Measurements from ENCODE around the gene PKD1L1. TPM values are rescaled to one million over a fixed set of nuclear protein-coding genes. Genes with fewer than 3 reads are reported as not detected.
A peak's percentile ranks its signal among the peaks of the same experiment; 100 is the strongest.
"Not testable (repeated sequence)": the region's sequence is repeated elsewhere in the genome, so short reads cannot be mapped to it uniquely, and the experiment has no call there.

Gene PKD1L1
- total RNA-seq, 1 experiment from 2014 or later: 0.02 TPM

- Histone ChIP-seq H3K27me3 (no peaks in the 10 kb centered on the region), H3K4me1 (peaks cover 36% of the 10 kb centered on the region), H3K27ac (peak overlapping the region; percentile 23; the same call in 1 of the 2 replicates), H3K36me3 (no peaks in the 10 kb centered on the region), H3K4me3 (no peak overlapping the region), H3K9me3 (replicated peaks) (no peaks in the 10 kb centered on the region)
- DNase-seq: peak in 1 of 2 experiments; percentile 45
Observed at GRCh38 chr7:47804767-47805545, 143.3 kb downstream of the PKD1L1 start.

DNA sequence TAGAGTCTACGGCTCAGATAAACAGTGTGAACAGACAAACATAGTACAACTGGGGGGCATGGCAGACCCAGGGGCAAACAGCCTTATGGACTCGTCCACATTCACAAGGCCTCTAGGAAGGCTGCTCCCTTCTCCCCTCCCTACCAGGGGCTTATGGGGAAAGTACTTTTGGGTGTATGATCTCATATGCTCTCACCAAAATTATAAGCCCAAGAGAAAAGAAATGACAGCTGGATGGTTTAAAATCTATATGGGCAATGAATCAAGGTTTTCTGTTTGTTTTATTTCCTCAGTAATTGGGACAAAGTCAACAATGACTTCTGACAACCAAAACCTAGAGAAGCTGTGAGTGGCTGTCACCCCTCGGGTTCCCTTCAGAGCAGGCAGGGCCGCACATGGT, 144.4 kb downstream of the PKD1L1 start:
- Histone ChIP-seq H3K27me3 (no peaks in the 10 kb centered on the region), H3K4me3 (no peak overlapping the region), H3K9me3 (replicated peaks) (no peaks in the 10 kb centered on the region), H3K4me1 (peaks cover 36% of the 10 kb centered on the region), H3K36me3 (no peaks in the 10 kb centered on the region), H3K27ac (peak overlapping the region; percentile 24; the same call in 1 of the 2 replicates)
- peak; percentile 73 to 77 for DNase-seq

GRCh38 chr7:47803025-47803424, 145.2 kb downstream of the PKD1L1 start:
- H3K4me1 ChIP-seq: peaks cover 36% of the 10 kb centered on the region
- no peaks in the 10 kb centered on the region for H3K27me3 ChIP-seq
- H3K27ac ChIP-seq: no peak overlapping the region
- DNase-seq: no peak
- H3K4me3 ChIP-seq: no peak overlapping the region
- H3K9me3 ChIP-seq (replicated peaks): no peaks in the 10 kb centered on the region
- no peaks in the 10 kb centered on the region for H3K36me3 ChIP-seq

DNA sequence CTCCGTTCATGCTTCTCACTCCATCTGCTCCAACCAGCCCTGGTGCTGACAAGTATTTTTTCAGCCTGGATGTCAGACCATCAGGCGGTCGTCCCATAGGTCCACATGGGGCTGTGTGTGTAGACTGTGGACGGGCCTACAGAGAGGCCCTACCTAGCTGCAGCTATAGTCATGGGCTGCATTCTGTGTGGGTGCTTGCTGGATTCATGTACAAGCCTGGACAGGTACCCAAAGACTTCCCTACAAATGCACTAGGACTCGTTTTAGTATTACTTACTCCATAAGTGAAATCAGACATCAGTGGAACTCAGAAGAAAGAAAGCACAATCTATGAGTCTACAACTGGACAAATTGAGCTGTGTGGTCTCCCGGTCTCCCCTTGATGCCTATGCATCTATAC, 146.8 kb downstream of the PKD1L1 start:
- no peaks in the 10 kb centered on the region for H3K9me3 ChIP-seq (replicated peaks)
- no peaks in the 10 kb centered on the region for H3K36me3 ChIP-seq
- H3K4me1 ChIP-seq: peaks cover 36% of the 10 kb centered on the region
- no peaks in the 10 kb centered on the region for H3K27me3 ChIP-seq
- H3K4me3 ChIP-seq: no peak overlapping the region
- no peak for DNase-seq
- no peak overlapping the region for H3K27ac ChIP-seq

- no peaks in the 10 kb centered on the region for H3K9me3 ChIP-seq (replicated peaks)
- DNase-seq: no peak
- no peaks in the 10 kb centered on the region for H3K36me3 ChIP-seq
- no peak overlapping the region for H3K27ac ChIP-seq
- peaks cover 19% of the 10 kb centered on the region for H3K4me1 ChIP-seq
- no peaks in the 10 kb centered on the region for H3K27me3 ChIP-seq
- no peak overlapping the region for H3K4me3 ChIP-seq
Observed at GRCh38 chr7:47799524-47799923, 148.7 kb downstream of the PKD1L1 start.

GRCh38 chr7:47796347-47796746, 151.9 kb downstream of the PKD1L1 start:
- Histone ChIP-seq H3K36me3 (no peaks in the 10 kb centered on the region), H3K4me3 (no peak overlapping the region), H3K9me3 (replicated peaks) (no peaks in the 10 kb centered on the region), H3K27ac (no peak overlapping the region), H3K4me1 (no peaks in the 10 kb centered on the region; the same call in 1 of the 2 replicates), H3K27me3 (no peaks in the 10 kb centered on the region)
- DNase-seq: no peak

- no peak overlapping the region for H3K4me3 ChIP-seq
- H3K4me1 ChIP-seq: no peaks in the 10 kb centered on the region; the same call in 1 of the 2 replicates
- H3K27ac ChIP-seq: no peak overlapping the region; the same call in 1 of the 2 replicates
- H3K36me3 ChIP-seq: no peaks in the 10 kb centered on the region
- no peaks in the 10 kb centered on the region for H3K27me3 ChIP-seq
- no peak for DNase-seq
- no peaks in the 10 kb centered on the region for H3K9me3 ChIP-seq (replicated peaks)
Observed at GRCh38 chr7:47795631-47796030, 152.6 kb downstream of the PKD1L1 start.

DNA sequence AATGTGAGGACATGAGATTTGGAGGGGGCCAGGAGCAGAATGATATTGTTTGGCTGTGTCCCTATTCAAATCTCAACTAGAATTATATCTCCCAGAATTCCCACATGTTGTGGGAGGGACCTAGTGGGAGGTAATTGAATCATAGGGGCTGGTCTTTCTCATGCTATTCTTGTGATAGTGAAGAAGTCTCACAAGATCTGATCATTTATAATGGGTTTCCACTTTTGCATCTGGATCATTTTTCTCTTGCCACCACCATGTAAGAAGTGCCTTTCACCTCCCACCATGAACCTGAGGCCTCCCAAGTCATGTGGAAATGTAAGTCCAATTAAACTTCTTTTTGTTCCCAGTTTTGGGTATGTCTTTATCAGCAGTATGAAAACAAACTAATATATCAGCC, 153.1 kb downstream of the PKD1L1 start:
- H3K4me3 ChIP-seq; H3K36me3 ChIP-seq; H3K4me1 ChIP-seq; H3K27me3 ChIP-seq; H3K27ac ChIP-seq; H3K9me3 ChIP-seq (replicated peaks); DNase-seq: not testable (repeated sequence)

- H3K4me3 ChIP-seq: no peak overlapping the region
- no peaks in the 10 kb centered on the region for H3K9me3 ChIP-seq (replicated peaks)
- no peaks in the 10 kb centered on the region for H3K36me3 ChIP-seq
- H3K27me3 ChIP-seq: no peaks in the 10 kb centered on the region
- no peak for DNase-seq
- H3K4me1 ChIP-seq: no peaks in the 10 kb centered on the region; the same call in 1 of the 2 replicates
- no peak overlapping the region for H3K27ac ChIP-seq
Observed at GRCh38 chr7:47794016-47794415, 154.2 kb downstream of the PKD1L1 start.

GRCh38 chr7:47793186-47793585, 155.1 kb downstream of the PKD1L1 start:
- H3K4me1 ChIP-seq; DNase-seq; H3K36me3 ChIP-seq; H3K27me3 ChIP-seq; H3K27ac ChIP-seq; H3K9me3 ChIP-seq (replicated peaks); H3K4me3 ChIP-seq: not testable (repeated sequence)

DNA sequence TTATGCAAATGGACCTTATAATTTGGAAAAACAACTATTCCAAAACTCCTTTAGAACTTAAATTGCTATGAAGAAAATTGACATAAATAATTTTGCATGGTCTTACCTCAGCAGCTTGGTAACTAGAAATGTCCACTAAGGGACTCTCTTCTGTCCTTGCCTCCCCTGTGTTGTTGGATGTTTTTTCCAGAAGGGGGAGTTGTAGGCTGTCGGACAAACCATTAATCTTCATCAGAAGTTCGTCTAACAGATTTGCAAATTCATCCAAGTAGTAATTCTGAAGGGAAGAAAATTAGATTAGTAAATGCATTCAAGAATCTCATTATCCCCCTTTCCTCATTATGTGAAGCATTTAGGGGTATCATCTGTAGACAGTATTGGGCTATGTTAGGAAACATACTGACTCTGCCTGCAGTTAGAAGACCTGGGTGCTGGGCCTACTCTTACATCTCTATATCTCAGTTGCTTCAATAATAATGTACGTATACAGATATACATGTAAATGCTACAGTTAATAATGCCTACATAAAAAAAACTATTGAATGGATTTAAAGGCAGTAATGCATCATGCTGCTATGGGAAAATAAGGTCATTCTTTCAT, 155.6 kb downstream of the PKD1L1 start:
- Histone ChIP-seq H3K9me3 (replicated peaks) (no peaks in the 10 kb centered on the region), H3K27me3 (no peaks in the 10 kb centered on the region), H3K36me3 (no peaks in the 10 kb centered on the region), H3K4me1 (peaks cover 2% of the 10 kb centered on the region; the same call in 1 of the 2 replicates), H3K27ac (no peak overlapping the region), H3K4me3 (no peak overlapping the region)
- peak in 1 of 2 experiments; percentile 42 for DNase-seq

GRCh38 chr7:47791682-47792081, 156.6 kb downstream of the PKD1L1 start:
- no peaks in the 10 kb centered on the region for H3K27me3 ChIP-seq
- H3K4me1 ChIP-seq: peaks cover 11% of the 10 kb centered on the region
- H3K4me3 ChIP-seq: no peak overlapping the region
- no peaks in the 10 kb centered on the region for H3K9me3 ChIP-seq (replicated peaks)
- H3K27ac ChIP-seq: no peak overlapping the region
- no peak for DNase-seq
- no peaks in the 10 kb centered on the region for H3K36me3 ChIP-seq

DNA sequence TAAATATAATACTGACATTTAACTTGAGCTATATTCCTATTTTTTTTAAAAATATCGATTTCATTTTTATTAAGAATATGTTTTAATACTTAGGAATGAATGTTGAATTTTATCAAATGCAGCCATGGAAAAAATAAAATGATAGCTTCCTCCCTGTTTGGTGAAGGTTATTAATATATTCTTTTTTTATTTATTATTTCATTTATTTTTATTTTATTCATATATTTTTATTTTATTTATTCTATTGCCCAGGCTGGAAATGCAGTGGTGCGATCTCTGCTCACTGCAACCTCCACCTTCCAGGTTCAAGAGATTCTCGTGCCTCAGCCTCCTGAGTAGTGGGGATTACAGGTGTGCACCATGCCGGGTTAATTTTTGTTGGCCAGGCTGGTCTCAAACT, 160.2 kb downstream of the PKD1L1 start:
- H3K27ac ChIP-seq: no peak overlapping the region
- H3K36me3 ChIP-seq: no peaks in the 10 kb centered on the region
- peaks cover 43% of the 10 kb centered on the region for H3K4me1 ChIP-seq
- no peaks in the 10 kb centered on the region for H3K27me3 ChIP-seq
- H3K9me3 ChIP-seq (replicated peaks): no peaks in the 10 kb centered on the region
- DNase-seq: no peak
- H3K4me3 ChIP-seq: no peak overlapping the region

DNA sequence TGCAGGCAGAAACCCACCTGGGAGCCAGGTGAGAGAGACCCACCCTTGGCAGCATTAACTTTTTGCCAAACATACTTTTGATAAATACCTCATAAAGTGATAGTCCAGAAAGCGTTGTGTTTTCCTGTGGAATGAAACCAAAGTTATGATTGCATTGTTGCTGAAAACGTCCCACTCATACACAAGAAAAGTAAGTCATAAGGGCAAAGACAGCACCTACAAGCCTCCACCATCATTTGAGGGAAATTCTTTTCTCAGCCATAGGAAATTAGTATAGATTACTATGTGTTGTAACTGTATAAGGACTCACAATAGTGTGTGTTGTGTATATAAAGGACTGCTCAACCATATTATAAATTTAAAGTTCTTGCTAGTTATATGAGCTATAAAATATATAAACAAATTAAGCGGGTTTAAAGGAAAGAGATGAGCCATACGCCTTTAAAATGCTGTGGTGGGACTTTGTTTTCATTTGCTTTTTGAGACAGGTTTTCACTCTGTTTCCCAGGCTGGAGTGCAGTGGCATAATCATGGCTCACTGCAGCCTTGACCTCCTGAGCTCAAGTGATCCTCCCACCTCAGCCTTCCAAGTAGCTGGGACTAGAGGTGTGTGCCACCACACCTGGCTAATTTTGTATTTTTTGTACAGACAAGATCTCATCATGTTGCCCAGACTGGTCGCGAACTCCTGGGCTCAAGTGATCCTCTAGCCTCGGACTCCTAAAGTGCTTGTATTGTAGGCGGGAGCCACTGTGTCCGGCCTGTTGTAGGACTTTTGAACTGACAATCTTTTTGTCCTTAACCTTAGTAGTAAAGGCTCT, 160.8 kb downstream of the PKD1L1 start:
- Histone ChIP-seq H3K9me3 (replicated peaks) (no peaks in the 10 kb centered on the region), H3K4me1 (peaks cover 49% of the 10 kb centered on the region), H3K27ac (peak overlapping the region; percentile 74), H3K4me3 (no peak overlapping the region), H3K27me3 (no peaks in the 10 kb centered on the region), H3K36me3 (no peaks in the 10 kb centered on the region)
- DNase-seq: no peak

Measured in SJCRH30 (cell line).